WTC11 (cell line): Measurements from ENCODE around the gene MGST3. TPM values are rescaled to one million over a fixed set of nuclear protein-coding genes. Genes with fewer than 3 reads are reported as not detected.

ENCODE experiments used
- ATAC-seq: fragments of 200-7000 bp; cut with Tn5 transposase; 2 replicates; pipeline ENCODE4 v1.10.0; 2021; ENCODE audit warnings: mild to moderate bottlenecking, moderate library complexity
- CTCF ChIA-PET: fragments of 300-600 bp; sonication (Branson Sonifier 250); formaldehyde crosslinking; loops from one replicate; lab custom pipeline; 2021; ENCODE audit warnings: antibody characterized with exemption; lab: Charles Lee
- POLR2A ChIA-PET: fragments of 350-600 bp; sonication (Branson Sonifier 250); formaldehyde crosslinking; loops from one replicate; lab custom pipeline; 2021; ENCODE audit warnings: antibody characterized with exemption; lab: Charles Lee
- DNase-seq: peaks from one replicate; pipeline ENCODE4 v3.0.0; 2021; ENCODE audit warnings: low spot score
- H3K27ac Mint-ChIP-seq: 2 replicates; pipeline ENCODE4 v1.8.0; 2021; ENCODE audit warnings: mixed read lengths
- H3K27me3 Mint-ChIP-seq: 2 replicates; pipeline ENCODE4 v1.8.0; 2021; ENCODE audit warnings: low read depth, mild to moderate bottlenecking, moderate library complexity, mixed read lengths
- H3K36me3 Mint-ChIP-seq: 2 replicates; pipeline ENCODE4 v1.8.0; 2021; ENCODE audit warnings: mixed read lengths
- H3K4me1 Mint-ChIP-seq: 2 replicates; pipeline ENCODE4 v1.8.0; 2022; ENCODE audit warnings: mixed read lengths
- H3K4me3 Mint-ChIP-seq: 2 replicates; pipeline ENCODE4 v1.8.0; 2021; ENCODE audit warnings: mild to moderate bottlenecking, moderate library complexity, mixed read lengths
- H3K9me3 Mint-ChIP-seq: 2 replicates; pipeline ENCODE4 v1.8.0; 2021; ENCODE audit warnings: mixed read lengths
- CDX4 ChIP-seq: fragments of 250-450 bp; sonication (Bioruptor Pico); IDR thresholded peaks from 2 replicates; pipeline ENCODE4 v1.9.0; 2021; ENCODE audit warnings: moderate library complexity, mild to moderate bottlenecking, inconsistent platforms, borderline replicate concordance
- E2F5 ChIP-seq: sonication (generic); formaldehyde crosslinking; IDR thresholded peaks from 2 replicates; pipeline ENCODE4 v1.8.1; 2022; ENCODE audit warnings: mild to moderate bottlenecking, moderate library complexity, missing genetic modification reagents
- ESRRA ChIP-seq: sonication (generic); formaldehyde crosslinking; IDR thresholded peaks from 2 replicates; pipeline ENCODE4 v1.8.1; 2022; ENCODE audit warnings: mild to moderate bottlenecking, missing genetic modification reagents, borderline replicate concordance
- FOXJ3 ChIP-seq: sonication (generic); formaldehyde crosslinking; IDR thresholded peaks from 2 replicates; pipeline ENCODE4 v1.9.0; 2021; ENCODE audit warnings: missing genetic modification reagents, mild to moderate bottlenecking, borderline replicate concordance
- FOXP1 ChIP-seq: sonication (generic); formaldehyde crosslinking; IDR thresholded peaks from 2 replicates; pipeline ENCODE4 v1.8.0; 2022; ENCODE audit warnings: missing genetic modification reagents, mild to moderate bottlenecking, moderate library complexity, borderline replicate concordance
- JUN ChIP-seq: sonication (generic); formaldehyde crosslinking; IDR thresholded peaks from 2 replicates; pipeline ENCODE4 v1.8.0; 2023; ENCODE audit warnings: mild to moderate bottlenecking, missing genetic modification reagents
- KAT7 ChIP-seq: sonication (generic); formaldehyde crosslinking; IDR thresholded peaks from 2 replicates; pipeline ENCODE4 v1.8.1; 2023; ENCODE audit warnings: missing genetic modification reagents, mild to moderate bottlenecking, borderline replicate concordance
- MLX ChIP-seq: sonication (generic); formaldehyde crosslinking; IDR thresholded peaks from 2 replicates; pipeline ENCODE4 v1.8.1; 2023; ENCODE audit warnings: mild to moderate bottlenecking, missing genetic modification reagents, moderate library complexity
- NR3C1 ChIP-seq: sonication (generic); formaldehyde crosslinking; conservative IDR thresholded peaks from 2 replicates; pipeline ENCODE4 v1.8.1; 2023; ENCODE audit warnings: low read depth, mild to moderate bottlenecking, missing genetic modification reagents
- PREB ChIP-seq: sonication (generic); formaldehyde crosslinking; IDR thresholded peaks from 2 replicates; pipeline ENCODE4 v1.8.1; 2022; ENCODE audit warnings: mild to moderate bottlenecking, missing genetic modification reagents, moderate library complexity, borderline replicate concordance
- SMAD4 ChIP-seq: sonication (generic); formaldehyde crosslinking; IDR thresholded peaks from 2 replicates; pipeline ENCODE4 v1.8.0; 2022; ENCODE audit warnings: mild to moderate bottlenecking, missing genetic modification reagents
- SOX15 ChIP-seq: fragments of 250-450 bp; sonication (Bioruptor Pico); IDR thresholded peaks from 2 replicates; pipeline ENCODE4 v1.9.0; 2021; ENCODE audit warnings: mild to moderate bottlenecking
- TCF7 ChIP-seq: sonication (generic); formaldehyde crosslinking; IDR thresholded peaks from 2 replicates; pipeline ENCODE4 v1.8.0; 2022; ENCODE audit warnings: mild to moderate bottlenecking, low read depth, missing genetic modification reagents, moderate library complexity
- TP53 ChIP-seq: sonication (generic); formaldehyde crosslinking; IDR thresholded peaks from 2 replicates; pipeline ENCODE4 v1.8.1; 2023; ENCODE audit warnings: mild to moderate bottlenecking, missing genetic modification reagents
- ZNF121 ChIP-seq: sonication (generic); formaldehyde crosslinking; IDR thresholded peaks from 2 replicates; pipeline ENCODE4 v1.8.0; 2023; ENCODE audit warnings: missing genetic modification reagents
- ZNF138 ChIP-seq: sonication (generic); formaldehyde crosslinking; conservative IDR thresholded peaks from 2 replicates; pipeline ENCODE4 v1.8.1; 2022; ENCODE audit warnings: mild to moderate bottlenecking, moderate library complexity, missing genetic modification reagents
- ZNF416 ChIP-seq: fragments of 250-450 bp; sonication (Bioruptor Pico); IDR thresholded peaks from 2 replicates; pipeline ENCODE4 v1.9.0; 2021; ENCODE audit warnings: mild to moderate bottlenecking, inconsistent platforms
- ZNF532 ChIP-seq: fragments of 250-450 bp; sonication (Bioruptor Pico); IDR thresholded peaks from 2 replicates; pipeline ENCODE4 v1.9.0; 2021; ENCODE audit warnings: mild to moderate bottlenecking, borderline replicate concordance
- total RNA-seq: library from RNA; stranded (reverse); gene quantifications from 3 replicates; pipeline ENCODE4 v1.2.3, GENCODE V29; 2021
- TF ChIP-seq, protein P1 (sequence below): fragments of 200-600 bp; IDR thresholded peaks from 2 replicates; pipeline ENCODE4 v1.8.0; 2022; ENCODE audit warnings: antibody characterized with exemption

The MGST3 gene
- total RNA-seq, 1 experiment from 2014 or later, result 137 TPM

- TF ChIP-seq CDX4 (CRISPR knock-in tag), result no peak
- TF ChIP-seq NR3C1 (CRISPR knock-in tag), result no peak
- TF ChIP-seq TCF7, result no peak
- TF ChIP-seq E2F5 (CRISPR knock-in tag), result no peak
- no peak for TF ChIP-seq PREB (CRISPR knock-in tag)
- no peak for TF ChIP-seq JUN
- no peak for TF ChIP-seq SMAD4 (CRISPR knock-in tag)
- no peak for TF ChIP-seq KAT7
- TF ChIP-seq FOXJ3 (CRISPR knock-in tag), result no peak
- TF ChIP-seq, protein P1, sequence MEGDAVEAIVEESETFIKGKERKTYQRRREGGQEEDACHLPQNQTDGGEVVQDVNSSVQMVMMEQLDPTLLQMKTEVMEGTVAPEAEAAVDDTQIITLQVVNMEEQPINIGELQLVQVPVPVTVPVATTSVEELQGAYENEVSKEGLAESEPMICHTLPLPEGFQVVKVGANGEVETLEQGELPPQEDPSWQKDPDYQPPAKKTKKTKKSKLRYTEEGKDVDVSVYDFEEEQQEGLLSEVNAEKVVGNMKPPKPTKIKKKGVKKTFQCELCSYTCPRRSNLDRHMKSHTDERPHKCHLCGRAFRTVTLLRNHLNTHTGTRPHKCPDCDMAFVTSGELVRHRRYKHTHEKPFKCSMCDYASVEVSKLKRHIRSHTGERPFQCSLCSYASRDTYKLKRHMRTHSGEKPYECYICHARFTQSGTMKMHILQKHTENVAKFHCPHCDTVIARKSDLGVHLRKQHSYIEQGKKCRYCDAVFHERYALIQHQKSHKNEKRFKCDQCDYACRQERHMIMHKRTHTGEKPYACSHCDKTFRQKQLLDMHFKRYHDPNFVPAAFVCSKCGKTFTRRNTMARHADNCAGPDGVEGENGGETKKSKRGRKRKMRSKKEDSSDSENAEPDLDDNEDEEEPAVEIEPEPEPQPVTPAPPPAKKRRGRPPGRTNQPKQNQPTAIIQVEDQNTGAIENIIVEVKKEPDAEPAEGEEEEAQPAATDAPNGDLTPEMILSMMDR, result no peak
Measured at GRCh38 chr1:165623624-165624023, 7.4 kb upstream of the MGST3 start (continued).

GRCh38 chr1:165624441-165624840 is 6.6 kb upstream of the MGST3 start:
- Mint-ChIP-seq H3K27ac (no peak overlapping the region), H3K36me3 (no peaks in the 10 kb centered on the region), H3K27me3 (no peaks in the 10 kb centered on the region; the same call in 1 of the 2 replicates), H3K9me3 (no peaks in the 10 kb centered on the region), H3K4me3 (no peak overlapping the region), H3K4me1 (peaks cover 12% of the 10 kb centered on the region)
- POLR2A ChIA-PET, result no interaction called here
- CTCF ChIA-PET, result no interaction called here
- ATAC-seq (no peak), DNase-seq (no peak)
- TF ChIP-seq KAT7 (no peak), FOXJ3 (CRISPR knock-in tag) (no peak), SOX15 (CRISPR knock-in tag) (no peak), ESRRA (CRISPR knock-in tag) (no peak), TP53 (no peak), MLX (CRISPR knock-in tag) (no peak), ZNF138 (CRISPR knock-in tag) (no peak), FOXP1 (CRISPR knock-in tag) (no peak), ZNF121 (CRISPR knock-in tag) (no peak), PREB (CRISPR knock-in tag) (no peak), ZNF416 (CRISPR knock-in tag) (no peak), ZNF532 (no peak)
